HS-27A (cell line): ENCODE results near the gene ZNF701.
A peak's percentile ranks its signal among the peaks of the same experiment; 100 is the strongest.
"Not testable (repeated sequence)": the region's sequence is repeated elsewhere in the genome, so short reads cannot be mapped to it uniquely, and the experiment has no call there.

Experiments
- DNase-seq: peaks from one replicate; pipeline ENCODE4 v3.0.0-alpha.2; 2012; ENCODE audit warnings: low read depth, missing footprints

ZNF701 gene

DNA sequence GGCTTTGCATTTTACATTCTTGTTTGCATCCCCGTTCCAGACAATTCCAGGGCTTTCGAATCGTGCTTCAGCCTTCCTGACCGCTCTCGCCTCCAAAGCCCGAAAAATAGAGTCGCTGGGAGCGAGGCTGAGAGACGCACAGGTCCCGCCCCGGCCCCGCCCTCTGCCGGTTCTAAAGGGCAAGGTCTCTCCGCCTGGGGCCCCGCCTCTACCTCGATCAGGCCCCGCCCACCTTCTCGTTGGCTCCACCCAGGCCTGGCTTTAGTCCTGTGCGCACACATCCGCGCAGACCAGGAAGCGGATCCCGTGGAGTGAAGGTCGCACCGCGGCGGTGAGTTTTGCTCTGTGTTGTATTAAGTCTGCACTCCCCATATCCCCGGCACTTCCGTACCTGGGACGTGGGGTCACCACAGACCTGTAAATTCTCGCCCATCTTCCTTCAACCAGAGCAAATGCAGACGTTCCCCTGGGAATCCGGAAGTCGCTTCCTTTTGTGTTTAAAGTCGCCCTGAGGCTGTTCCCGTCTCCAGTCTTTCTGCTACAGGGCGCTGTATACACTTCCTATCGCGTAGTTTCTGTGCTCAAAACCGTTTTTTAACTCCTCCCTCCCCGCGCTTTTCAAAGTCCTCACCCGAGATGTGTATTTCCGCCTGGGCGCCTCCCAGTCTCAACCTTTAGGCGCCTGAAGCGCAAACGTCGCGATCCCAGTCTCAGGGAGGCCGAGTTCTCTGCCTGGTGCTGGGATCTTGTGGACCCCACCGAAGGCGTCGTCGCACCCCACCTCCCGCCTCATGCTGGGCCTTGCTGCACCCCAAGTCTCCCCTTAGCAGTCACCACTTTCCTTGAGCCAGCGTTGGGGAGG lies at the start of gene ZNF701:
Gene ZNF701 (plus strand): TSS at position 288 of the 862 bp plus-strand sequence. CDS start 3,861 bp downstream, outside the sequence.
- DNase-seq = peak; percentile 62

DNA sequence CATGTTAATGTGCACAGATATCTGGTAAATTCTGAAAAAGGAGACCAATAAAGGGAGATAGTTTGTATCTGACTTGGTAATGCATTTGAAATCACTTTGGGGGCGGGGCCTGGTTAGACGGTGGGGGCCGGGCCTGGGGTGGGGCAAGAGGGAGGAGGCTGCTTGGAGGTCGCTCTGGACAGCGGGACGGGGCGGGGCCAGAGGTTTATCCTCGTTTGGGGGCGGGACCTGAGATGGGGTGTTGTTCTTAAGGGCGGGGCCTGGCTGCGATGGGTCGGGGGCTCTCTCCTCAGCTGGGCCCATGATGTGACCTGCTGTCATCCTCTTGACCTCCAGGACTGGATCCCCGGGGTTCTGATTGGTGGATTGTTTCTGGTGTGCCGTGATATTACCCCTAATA lies 47.5 kb upstream of the ZNF701 start:
- DNase-seq = no peak

DNA sequence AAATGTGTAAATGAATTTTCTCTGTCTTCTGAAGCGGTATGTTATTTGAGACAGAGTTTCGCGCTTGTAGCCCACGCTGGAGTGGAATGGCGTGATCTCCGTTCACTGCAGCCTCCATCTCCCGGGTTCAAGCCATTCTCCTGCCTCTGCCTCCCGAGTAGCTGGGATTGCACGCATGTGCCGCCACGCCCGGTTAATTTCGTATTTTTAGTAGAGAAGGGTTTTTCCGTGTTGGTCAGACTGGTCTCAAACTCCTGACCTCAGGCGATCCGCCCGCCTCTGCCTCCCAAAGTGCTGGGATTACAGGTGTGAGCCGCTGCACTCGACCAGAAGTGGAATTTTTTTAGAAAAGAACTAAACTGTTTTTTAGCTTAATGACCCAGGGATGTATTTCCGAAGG lies 46.0 kb upstream of the ZNF701 start:
- no peak for DNase-seq

DNA sequence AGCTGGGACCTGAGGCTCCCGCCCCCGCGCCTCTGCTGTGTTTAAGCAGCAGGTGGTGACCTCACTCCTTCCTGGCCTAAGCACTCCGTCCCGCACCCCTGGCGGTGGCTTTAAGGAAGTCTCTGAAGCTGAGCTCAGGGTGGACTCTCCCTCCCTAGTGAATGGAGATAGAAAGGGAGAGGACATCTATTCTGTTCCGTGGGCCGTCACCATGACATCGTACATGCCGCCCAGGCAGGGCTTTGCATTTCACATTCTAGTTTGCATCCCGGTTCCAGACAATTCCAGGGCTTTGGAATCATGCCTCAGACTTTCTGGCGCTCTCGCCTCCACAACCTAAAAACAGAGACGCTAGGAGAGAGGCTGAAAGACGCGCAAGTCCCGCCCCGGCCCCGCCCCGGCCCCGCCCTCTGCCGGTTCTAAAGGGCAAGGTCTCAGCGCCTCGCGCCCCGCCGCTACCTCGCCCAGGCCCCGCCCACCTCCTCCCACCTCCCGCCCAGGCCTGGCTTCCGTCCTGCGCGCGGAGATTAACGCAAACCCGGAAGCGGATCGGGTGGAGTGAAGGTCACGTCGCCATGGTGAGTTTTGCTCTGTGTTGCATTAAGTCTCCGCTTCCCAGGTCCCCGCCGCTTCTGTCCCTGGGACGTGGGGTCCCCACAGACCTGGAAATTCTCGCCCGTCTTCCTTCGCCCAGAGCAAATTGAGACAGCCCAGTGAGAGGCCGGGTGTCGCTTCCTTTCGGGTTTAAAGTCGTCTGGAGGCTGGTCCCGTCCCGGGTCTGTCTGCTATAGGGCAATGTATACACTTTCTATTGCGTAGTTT lies 42.7 kb upstream of the ZNF701 start, which contains the start of gene ZNF808:
Gene ZNF808 (plus strand): TSS at position 535 of the 822 bp plus-strand sequence. CDS start 15,617 bp downstream, outside the sequence.
- DNase-seq = peak; percentile 55

DNA sequence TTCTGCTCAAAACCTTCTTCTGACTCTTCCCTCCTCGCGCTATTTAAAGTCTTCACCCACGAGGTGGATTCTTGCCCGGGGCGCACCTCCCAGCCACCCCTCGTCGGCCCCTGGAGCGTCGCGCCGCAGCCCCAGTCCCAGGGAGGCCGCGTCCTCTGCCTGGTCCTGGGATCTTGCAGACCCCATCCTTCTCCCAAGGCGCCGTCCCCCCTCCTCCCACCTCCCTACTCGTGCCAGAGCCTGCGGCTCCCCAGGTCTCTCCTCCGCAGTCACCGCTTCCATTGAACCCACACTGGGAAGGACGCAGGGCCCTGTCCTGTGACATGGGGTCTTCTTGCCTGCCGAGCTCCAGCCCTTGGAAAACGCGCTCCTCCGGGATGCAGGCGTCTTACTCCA lies 42.1 kb upstream of the ZNF701 start:
- DNase-seq = no peak

DNA sequence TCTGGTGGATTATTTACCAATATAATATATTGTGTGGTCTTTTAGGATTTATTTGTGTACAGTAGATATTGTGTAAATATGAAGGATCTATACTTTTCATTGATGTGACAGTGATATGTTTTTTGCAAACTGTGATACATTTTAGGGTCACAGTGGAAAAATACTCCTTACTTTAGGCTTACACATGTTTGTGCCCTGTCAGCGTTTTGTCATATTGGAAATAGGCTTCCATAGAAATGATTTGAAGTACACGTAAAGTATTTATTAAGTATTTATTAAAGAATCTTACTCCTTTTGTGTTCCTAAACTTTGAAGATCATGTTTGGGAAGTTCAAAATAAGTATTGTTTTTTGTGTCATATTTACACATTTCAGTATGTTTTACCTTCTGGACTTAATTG lies 37.6 kb upstream of the ZNF701 start:
- DNase-seq = no peak

DNA sequence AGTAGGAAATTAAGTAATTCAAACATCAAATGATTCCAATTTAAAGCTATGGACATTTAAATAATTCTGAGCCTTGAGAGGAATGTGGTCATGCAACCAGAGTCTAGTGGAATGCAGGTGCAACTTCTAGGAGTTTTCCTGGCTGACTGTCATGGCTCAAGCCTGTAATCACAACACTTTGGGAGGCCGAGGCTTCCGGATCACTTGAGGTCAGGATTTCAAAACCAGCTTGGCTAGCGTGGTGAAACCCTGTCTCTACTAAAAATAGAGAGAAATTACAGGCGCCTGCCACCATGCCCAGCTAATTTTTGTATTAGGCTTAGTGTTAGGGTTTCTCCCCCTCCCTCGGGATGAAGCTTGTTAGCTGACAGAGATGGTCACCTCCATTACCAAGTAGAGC lies 36.2 kb upstream of the ZNF701 start:
- DNase-seq = no peak

DNA sequence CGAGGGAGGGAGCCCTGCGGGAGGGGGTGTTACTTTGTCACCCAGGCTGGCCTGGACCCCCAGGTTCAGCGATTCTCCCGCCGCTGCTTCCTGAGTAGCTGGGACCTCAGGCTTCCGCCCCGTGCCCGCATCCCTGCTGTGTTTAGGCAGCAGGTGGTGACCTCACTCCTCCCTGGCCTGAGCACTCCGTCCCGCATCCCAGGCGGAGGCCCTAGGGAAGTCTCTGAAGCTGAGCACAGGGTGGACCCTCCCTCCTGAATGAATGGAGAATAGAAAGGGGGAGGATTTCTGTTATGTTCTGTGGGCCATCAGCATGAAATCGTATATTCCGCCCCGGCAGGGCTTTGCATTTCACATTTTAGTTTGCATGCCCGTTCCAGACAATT lies 34.7 kb upstream of the ZNF701 start:
- not testable (repeated sequence) for DNase-seq

DNA sequence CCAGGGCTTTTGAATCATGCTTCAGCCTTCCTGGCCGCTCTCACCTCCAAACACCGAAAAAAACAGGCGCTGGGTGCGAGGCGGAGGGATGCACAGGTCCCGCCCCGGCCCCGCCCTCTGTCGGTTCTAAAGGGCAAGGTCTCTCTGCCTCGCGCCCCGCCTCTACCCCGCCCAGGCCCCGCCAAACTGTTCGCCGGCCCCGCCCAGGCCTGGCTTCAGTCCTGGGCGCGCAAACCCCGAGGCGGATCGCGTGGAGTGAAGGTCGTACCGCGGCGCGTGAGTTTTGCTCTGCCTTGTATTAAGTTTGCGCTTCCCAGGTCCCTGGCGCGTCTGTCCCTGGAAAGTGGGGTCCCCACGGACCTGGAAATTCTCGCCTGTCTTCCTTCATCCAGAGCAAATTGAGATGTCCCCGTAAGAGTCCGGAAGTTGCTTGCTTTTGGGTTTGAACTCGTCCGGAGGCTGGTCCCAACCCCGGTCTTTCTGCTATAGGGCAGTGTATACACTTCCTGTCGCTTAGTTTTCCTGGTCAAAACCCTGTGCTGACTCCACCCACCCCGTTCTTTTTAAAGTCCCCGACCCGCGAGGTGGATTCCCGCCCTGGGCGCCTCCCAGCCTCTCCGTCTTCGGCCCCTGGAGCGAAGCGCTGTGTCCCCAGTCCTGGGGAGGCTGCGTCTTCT lies 34.2 kb upstream of the ZNF701 start:
- no peak for DNase-seq

DNA sequence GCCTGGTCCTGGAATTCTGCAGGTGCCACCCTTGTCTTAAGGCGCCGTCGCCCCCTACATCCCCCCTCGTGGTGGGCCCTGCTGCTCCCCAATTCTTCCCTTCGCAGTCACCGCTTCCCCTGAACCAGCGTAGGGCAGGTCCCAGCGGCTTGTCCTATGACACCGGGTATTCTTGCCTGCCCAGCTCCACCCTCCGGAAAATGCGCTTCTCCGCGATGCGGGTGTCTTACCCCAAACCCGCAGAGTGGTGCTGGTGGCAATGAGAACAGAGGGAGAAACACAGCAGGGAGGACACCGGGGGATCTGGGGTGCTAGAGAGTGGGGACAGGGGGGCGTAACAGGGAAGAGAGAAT lies 33.7 kb upstream of the ZNF701 start:
- DNase-seq = no peak

DNA sequence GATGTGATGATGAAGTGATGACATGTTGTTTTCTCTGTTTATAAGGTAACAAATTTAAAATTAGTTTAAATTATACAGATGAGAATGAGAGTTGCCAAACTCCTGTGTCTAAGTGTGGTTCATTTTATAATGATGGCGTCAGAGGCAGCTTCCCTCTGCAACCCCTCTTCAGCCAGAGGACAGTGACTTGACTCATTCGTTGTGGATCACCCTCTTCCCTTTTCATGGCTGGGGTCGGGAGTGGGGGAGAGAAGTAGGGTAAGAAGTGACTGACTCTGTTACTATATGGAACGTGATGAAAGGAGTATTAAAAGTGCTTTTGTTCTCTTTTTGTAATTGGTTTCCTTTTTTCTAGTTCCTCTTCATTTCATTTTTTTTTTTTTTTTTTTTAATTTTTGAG lies 31.3 kb upstream of the ZNF701 start:
- DNase-seq = not testable (repeated sequence)

DNA sequence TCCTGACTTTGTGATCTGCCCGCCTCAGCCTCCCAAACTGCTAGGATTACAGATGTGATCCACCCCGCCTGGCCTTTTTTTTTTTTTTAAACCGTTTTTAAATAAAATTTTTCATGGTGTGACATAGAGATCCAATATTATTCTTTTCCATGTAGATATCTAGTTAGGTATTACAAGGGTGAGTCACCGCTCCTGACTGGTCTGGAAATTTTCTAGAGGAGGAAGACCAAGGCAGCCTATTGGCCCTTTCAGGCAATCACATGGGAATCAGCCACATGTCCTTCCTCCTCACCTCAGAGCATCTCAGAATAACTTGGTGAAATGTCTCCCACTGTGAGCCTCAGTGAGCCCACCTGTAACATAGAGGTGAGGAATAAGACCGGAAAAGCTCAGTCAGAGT lies 28.9 kb upstream of the ZNF701 start:
- not testable (repeated sequence) for DNase-seq

DNA sequence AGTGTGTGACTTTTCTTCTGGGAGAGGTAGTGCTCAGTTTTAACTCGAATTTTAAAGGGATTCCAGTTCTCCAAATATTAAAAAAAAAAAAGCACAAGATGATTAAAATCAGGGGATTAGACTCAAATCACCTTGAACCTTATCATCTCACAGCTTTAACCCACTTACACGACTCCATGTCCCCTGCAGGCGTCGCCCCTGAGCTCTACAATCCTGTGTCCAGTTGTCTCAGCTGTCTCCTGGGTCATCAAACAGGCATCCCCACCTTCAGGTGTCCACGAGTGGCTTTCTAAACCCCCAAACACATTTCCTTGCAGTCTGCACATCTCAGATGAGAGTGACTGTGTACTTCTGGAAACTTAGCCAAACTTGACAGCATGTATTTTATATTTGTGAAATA lies 28.5 kb upstream of the ZNF701 start:
- DNase-seq = no peak

DNA sequence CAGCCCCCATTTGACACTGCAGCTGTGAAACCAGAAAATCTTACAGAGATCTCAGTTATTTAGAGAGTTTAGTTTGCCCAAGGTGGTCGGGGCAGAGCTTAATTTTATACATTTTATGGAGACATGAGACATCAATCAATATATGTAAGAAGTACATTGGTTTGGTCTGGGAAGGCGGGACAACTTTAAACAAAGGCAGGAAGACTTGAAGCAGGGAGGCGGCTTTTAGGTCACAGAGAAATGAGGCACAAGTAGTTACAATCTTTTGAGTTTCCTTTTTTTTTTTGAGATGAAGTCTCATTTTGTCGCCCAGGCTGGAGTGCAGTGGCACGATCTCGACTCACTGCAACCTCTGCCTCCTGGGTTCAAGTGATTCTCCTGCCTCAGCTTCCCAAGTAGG lies 27.5 kb upstream of the ZNF701 start:
- DNase-seq = not testable (repeated sequence)

DNA sequence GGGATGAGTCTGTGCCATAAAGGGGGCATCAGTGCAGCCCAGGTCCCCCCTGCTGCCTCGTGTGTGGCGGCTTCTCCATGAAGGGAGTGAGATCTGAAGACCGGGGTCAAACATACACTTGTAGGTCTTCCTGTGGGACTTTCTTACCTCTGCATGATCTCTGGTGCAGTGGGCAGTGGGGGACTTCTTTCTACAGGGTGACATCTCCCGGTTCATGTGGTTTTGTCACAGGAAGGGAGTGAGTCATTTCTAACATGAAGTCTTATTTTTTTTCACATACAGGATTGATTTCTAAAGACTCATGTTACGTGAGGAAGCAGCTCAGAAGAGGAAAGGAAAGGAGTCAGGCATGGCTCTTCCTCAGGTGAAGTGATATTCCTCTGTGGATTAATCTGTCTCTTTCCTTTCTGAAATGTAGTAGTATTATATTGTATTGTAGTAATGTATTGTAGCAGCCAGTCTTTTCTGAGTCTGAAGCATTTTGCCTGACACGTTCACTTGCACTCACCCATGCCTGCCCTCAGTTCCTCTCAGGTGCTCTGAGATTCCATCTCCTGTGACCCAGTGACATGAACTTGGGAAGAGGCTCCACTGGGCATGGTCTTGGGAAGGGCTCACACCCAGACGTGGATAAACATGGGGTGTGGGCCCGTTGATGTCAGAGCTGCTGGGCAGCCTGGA lies 27.0 kb upstream of the ZNF701 start:
- DNase-seq = no peak

DNA sequence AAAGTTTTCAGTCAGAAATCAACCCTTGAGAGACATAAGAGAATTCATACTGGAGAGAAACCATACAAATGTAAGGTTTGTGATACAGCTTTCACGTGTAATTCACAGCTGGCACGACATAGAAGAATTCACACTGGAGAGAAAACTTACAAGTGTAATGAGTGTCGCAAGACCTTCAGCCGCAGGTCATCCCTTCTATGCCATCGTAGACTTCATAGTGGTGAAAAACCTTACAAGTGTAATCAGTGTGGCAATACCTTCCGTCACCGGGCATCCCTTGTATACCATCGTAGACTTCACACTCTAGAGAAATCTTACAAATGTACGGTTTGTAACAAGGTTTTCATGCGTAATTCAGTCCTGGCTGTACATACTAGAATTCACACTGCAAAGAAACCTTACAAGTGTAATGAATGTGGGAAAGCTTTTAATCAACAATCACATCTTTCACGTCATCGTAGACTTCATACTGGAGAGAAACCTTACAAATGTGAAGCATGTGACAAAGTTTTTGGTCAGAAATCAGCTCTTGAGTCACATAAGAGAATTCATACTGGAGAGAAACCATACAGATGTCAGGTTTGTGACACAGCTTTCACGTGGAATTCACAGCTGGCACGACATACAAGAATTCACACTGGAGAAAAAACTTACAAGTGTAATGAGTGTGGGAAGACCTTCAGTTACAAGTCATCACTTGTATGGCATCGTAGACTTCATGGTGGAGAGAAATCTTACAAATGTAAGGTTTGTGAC lies 15.7 kb upstream of the ZNF701 start:
- DNase-seq = no peak

DNA sequence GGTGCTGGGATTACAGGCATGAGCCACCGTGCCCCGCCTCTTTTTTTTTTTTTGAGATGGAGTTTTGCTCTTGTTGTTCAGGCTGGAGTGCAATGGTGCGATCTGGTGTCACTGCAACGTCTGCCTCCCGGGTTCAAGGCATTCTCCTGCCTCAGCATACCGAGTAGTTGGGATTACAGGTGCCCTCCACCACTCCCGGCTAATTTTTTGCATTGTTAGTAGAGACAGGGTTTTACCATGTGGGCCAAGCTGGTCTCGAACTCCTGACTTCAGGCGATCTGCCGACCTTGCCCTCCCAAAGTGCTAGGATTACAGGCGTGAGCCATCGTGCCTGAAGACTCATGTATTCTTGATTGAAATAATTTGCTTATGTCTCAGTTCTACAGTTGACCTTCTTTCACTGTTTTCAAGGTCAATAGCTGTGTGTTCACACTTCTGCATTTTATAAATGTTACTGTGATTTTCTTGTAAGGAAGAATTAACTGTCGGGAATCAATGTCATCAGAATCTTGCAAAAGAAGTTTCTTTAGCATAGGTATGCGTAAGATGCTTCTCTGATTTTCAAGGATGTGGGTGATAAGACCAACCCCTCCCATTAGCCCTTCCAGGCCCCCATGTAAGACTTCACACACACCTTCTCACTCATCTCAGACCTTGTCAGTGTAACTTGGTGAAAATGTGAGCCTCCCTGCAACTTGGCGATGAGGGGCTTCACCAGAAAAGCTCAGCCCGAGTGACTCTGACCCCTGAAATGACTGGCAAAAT lies 12.7 kb upstream of the ZNF701 start:
- DNase-seq = no peak

DNA sequence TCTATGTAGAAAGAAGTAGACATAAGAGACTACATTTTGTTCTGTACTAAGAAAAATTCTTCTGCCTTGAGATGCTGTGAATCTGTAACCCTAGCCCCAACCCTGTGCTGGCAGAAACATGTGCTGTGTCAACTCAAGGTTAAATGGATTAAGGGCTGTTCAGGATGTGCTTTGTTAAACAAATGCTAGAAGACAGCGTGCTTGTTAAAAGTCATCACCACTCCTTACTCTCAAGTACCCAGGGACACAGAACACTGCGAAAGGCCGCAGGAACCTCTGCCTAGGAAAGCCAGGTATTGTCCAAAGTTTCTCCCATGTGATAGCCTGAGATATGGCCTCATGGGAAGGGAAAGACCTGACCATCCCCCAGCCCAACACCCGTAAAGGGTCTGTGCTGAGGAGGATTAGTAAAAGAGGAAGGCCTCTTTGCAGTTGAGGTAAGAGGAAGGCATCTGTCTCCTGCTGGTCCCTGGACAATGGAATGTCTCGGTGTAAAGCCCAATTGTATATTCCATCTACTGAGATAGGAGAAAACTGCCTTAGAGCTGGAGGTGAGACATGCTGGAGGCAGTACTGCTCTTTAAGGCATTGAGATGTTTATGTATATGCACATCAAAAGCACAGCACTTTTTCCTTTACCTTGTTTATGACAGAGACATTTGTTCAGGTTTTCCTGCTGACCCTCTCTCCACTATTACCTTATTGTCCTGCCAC lies 11.2 kb upstream of the ZNF701 start:
- DNase-seq = not testable (repeated sequence)

DNA sequence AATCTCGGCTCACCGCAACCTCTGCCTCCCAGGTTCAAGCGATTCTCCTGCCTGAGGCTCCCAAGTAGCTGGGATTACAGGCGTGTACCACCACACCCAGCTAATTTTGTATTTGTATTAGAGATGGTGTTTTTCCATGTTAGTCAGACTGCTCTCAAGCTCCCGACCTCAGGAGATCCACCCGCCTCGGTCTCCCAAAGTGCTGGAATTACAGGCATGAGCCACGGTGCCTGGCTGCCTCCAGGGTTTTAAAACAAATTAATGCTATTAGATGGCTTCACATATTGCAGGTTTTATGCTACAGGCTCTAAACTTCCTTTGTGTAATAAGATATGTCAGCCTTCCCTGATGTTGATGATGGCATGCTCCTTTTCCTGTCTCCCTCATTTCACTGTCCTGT lies 8.5 kb upstream of the ZNF701 start:
- DNase-seq = not testable (repeated sequence)

DNA sequence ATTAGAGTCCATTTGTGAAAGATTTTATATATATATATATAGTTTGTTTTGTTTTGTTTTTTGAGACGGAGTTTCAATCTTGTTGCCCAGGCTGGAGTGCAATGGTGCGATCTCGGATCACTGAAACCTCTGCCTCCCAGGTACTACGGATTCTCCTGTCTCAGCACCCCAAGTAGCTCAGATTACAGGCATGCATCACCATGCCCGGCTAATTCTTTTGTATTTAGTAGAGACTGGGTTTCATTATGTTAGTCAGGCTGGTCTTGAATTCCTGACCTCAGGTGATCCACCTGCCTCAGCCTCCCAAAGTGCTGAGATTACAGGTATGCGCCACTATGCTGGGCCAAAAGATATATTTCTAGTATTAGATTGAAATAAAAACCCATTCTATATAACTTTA lies 4.0 kb upstream of the ZNF701 start:
- DNase-seq = no peak
